LNCaP clone FGC (cell line): ENCODE data around the gene SYCE3.
"Not testable (repeated sequence)": the region's sequence is repeated elsewhere in the genome, so short reads cannot be mapped to it uniquely, and the experiment has no call there.

ENCODE experiments used
- DNase-seq: peaks from one replicate; pipeline ENCODE4 v3.0.0-alpha.2; 2011; ENCODE audit warnings: low read depth
- H3K4me3 ChIP-seq: 2 replicates; pipeline ENCODE4 v1.5.1; 2011; ENCODE audit warnings: mild to moderate bottlenecking, low read depth, low read length, control low read depth
- TF ChIP-seq, protein P1 (sequence below): IDR thresholded peaks from 2 replicates; pipeline ENCODE4 v1.5.1; 2012; ENCODE audit warnings: mild to moderate bottlenecking; ENCODE audit not compliant: control insufficient read depth, insufficient read depth; ENCODE audit errors: extremely low read depth

Gene SYCE3

GRCh38 chr22:50544078-50544745 lies 18.5 kb downstream of the SYCE3 start:
- DNase-seq, result no peak
- no peak overlapping the region for H3K4me3 ChIP-seq
- TF ChIP-seq, protein P1, sequence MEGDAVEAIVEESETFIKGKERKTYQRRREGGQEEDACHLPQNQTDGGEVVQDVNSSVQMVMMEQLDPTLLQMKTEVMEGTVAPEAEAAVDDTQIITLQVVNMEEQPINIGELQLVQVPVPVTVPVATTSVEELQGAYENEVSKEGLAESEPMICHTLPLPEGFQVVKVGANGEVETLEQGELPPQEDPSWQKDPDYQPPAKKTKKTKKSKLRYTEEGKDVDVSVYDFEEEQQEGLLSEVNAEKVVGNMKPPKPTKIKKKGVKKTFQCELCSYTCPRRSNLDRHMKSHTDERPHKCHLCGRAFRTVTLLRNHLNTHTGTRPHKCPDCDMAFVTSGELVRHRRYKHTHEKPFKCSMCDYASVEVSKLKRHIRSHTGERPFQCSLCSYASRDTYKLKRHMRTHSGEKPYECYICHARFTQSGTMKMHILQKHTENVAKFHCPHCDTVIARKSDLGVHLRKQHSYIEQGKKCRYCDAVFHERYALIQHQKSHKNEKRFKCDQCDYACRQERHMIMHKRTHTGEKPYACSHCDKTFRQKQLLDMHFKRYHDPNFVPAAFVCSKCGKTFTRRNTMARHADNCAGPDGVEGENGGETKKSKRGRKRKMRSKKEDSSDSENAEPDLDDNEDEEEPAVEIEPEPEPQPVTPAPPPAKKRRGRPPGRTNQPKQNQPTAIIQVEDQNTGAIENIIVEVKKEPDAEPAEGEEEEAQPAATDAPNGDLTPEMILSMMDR, result no peak

DNA sequence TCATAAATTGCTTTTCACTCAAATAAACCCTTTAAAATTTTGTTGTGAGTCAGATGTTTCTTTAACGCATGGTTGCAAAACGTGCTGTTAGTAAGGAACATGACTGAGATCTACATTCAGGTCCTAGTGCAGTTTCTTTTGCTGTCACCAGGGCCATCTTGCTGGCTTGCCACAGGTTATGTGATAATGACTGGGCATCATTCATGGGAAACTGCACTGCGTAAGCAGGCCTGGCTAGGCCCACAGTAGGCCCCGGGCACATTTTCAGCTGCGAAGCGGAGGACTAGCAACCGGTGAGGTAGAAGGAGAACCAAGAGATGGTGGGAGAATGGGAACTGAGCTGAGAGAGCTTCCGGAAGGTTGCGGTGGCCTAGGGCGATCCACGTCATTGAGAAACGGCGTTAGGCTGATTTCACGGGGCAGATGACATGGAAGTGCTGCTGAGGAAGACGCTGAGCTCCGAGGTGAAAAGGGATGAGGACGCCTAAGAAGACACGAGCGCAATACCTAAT lies 20.2 kb downstream of the SYCE3 start:
- TF ChIP-seq, protein P1, result no peak
- DNase-seq, result no peak
- no peak overlapping the region for H3K4me3 ChIP-seq

GRCh38 chr22:50541667-50542026 lies 21.1 kb downstream of the SYCE3 start:
- DNase-seq, H3K4me3 ChIP-seq: not testable (repeated sequence)

GRCh38 chr22:50540381-50540780 lies 22.3 kb downstream of the SYCE3 start:
- H3K4me3 ChIP-seq, result no peak overlapping the region
- TF ChIP-seq, protein P1, result no peak
- DNase-seq, result no peak

DNA sequence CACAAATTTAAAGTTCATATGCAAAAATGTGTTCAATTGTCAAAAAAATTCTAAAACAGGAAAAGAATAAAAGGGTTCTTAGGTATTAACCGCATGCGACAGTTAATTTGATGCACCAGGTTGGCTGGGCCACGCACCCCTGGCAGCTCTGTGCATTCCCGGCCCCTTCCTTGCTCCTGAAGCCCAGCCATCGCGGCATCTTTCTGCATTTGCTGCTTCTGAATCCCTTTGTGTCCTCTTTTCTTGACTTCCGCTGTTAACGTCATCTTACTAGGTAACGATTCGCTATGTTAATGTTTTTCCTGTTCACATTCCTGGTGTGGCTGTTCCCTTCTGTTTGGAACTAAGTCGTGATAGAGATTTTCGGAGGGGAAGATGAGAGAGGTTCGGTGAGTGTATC lies 25.0 kb downstream of the SYCE3 start:
- DNase-seq, result no peak
- TF ChIP-seq, protein P1, result no peak
- no peak overlapping the region for H3K4me3 ChIP-seq

- TF ChIP-seq, protein P1, result no peak
- no peak overlapping the region for H3K4me3 ChIP-seq
- DNase-seq, result no peak
Observed at GRCh38 chr22:50536226-50536625, 26.5 kb downstream of the SYCE3 start.

GRCh38 chr22:50535113-50535512 lies 27.6 kb downstream of the SYCE3 start:
- no peak overlapping the region for H3K4me3 ChIP-seq
- TF ChIP-seq, protein P1, result no peak

DNA sequence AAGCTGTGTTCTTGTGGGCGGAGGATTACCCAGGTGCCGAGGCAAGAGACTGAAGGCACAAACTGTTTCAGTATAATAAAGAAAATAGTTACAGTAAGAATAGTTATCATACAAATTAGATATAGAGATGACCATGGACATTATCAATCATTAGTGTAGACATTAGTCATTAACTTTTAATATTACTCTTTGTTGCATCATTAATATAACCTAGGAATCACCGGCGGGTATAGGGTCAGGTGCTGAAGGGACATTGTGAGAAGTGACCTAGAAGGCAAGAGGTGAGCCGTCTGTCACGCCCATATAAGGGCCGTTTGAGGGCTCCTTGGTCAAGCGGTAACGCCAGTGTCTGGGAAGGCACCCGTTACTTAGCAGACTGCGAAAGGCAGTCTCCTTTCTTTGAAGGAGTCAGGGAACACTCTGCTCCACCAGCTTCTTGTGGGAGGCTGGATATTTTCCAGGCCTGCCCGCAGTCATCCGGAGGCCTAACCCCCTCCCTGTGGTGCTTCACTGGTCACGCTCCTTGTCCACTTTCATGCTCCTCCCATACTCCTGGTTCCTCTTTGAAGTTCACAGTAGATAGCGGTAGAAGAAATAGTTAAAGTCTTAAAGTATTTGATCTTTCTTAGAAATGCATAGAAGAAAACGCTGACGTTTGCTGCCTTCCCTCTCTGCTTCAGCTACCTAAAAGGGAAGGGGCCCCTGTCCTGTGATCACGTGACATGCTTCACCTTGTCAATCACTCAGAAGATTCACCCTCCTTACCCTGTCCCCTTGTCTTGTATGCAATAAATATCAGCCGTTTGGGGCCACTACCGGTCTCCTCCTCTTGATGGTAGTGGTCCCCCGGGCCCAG lies 28.6 kb downstream of the SYCE3 start:
- DNase-seq, H3K4me3 ChIP-seq: not testable (repeated sequence)

More at GRCh38 chr22:50535113-50535512, 27.6 kb downstream of the SYCE3 start:
- no peak for DNase-seq
